Stimulated activated naive CD8-positive, alpha-beta T cell treated with anti-CD3 and anti-CD28 coated beads, Interleukin-15, amount 100 ng/mL, for 72 hours (primary cell): Measurements from ENCODE around the gene AKIRIN1.
A peak's percentile ranks its signal among the peaks of the same experiment; 100 is the strongest.
"Not testable (repeated sequence)": the region's sequence is repeated elsewhere in the genome, so short reads cannot be mapped to it uniquely, and the experiment has no call there.

Experiments used
- ATAC-seq: fragments of 150-1000 bp; cut with Tn5 transposase; 2 replicates; pipeline ENCODE4 v1.10.0; 2021; ENCODE audit warnings: mild to moderate bottlenecking, moderate library complexity
- DNase-seq, 2 donors: peaks; one replicate each; pipeline ENCODE4 v3.0.0; 2021 to 2022
- H3K27ac Mint-ChIP-seq, 2 donors: one replicate each; pipeline ENCODE4 v1.8.0; 2022; ENCODE audit warnings: mild to moderate bottlenecking in 2 of 2, mixed read lengths in 2 of 2, moderate library complexity in 2 of 2
- H3K27me3 Mint-ChIP-seq: one replicate; pipeline ENCODE4 v1.8.0; 2022; ENCODE audit warnings: mixed read lengths
- H3K4me1 Mint-ChIP-seq: one replicate; pipeline ENCODE4 v1.8.0; 2022; ENCODE audit warnings: mild to moderate bottlenecking, mixed read lengths
- H3K4me3 Mint-ChIP-seq, 2 donors: one replicate each; pipeline ENCODE4 v1.8.0; 2022; ENCODE audit warnings: mild to moderate bottlenecking in 2 of 2, mixed read lengths in 2 of 2, moderate library complexity in 1 of 2
- H3K9me3 Mint-ChIP-seq, 2 donors: one replicate each; pipeline ENCODE4 v1.8.0; 2022; ENCODE audit warnings: mixed read lengths in 2 of 2

The AKIRIN1 gene

DNA sequence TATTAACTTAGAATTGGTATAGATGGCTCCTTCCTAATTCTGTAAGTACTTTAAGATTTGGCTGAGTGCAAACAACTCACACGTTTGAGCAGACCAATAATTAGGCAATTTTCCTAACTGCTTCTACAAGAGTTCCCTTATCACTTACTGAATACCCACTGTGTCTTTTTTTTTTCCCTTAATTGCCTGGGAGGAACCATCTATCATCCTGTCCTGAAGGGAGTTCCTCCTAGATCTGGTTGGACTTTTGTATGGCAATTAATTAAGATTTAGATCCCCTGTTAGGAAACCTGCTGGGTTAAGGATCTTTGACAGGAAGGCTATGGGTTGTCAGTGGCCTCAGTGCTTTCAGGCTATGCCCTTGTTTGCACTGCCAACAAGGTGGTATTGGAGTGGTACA is 11.7 kb upstream of the AKIRIN1 start:
- not testable (repeated sequence) for H3K4me1 Mint-ChIP-seq, H3K27ac Mint-ChIP-seq

DNA sequence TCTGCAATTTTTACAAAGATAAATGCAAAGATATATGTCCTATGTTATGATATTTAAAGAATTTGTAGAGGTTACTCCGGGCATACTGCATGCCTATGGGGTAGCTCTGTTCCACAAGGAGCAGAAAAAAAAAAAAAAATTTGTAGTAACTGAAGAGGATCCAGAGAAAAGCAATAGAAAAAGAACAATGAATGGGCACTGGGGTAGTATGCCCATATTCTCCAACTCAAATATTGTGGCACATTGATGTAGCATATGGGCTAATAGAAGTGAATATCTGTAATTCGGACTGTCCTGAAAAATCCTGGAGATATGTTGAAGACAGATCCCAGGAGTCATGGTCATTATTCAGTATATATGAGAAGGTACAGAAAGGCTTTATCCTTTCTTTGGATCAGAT is 1.1 kb upstream of the AKIRIN1 start:
- Mint-ChIP-seq H3K9me3 (no peaks in the 10 kb centered on the region), H3K4me1 (peaks cover 51% of the 10 kb centered on the region), H3K27me3 (no peaks in the 10 kb centered on the region), H3K27ac (peak overlapping the region in 1 of 2 donors; percentile 48), H3K4me3 (peak overlapping the region; percentile 42 to 90)
- no peak for DNase-seq
- no peak for ATAC-seq

More for the DNA sequence above, 11.7 kb upstream of the AKIRIN1 start:
- H3K9me3 Mint-ChIP-seq, result peaks cover 7 to 15% of the 10 kb centered on the region in 2 donors
- ATAC-seq, DNase-seq, H3K4me3 Mint-ChIP-seq, H3K27me3 Mint-ChIP-seq: not testable (repeated sequence)

DNA sequence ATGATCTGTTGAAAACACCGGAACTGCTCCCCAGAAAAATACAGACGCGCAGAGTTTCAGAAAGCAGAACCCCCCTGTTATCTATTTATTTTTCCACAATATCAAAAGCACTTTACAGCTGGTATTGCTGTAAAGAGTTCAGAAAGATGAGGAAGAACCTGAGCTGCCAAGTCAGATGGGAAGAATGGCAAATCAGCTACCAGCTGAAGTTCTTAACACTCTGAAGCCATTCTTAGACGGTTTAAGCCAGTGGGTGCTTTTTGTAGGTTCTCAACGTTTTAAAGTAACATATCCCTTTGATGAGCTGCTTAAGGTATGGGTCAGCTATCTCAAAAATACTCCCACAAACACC is 714 bp upstream of the AKIRIN1 start:
- Mint-ChIP-seq H3K27ac (peak overlapping the region in 1 of 2 donors; percentile 48), H3K4me1 (peaks cover 55% of the 10 kb centered on the region), H3K9me3 (no peaks in the 10 kb centered on the region), H3K27me3 (no peaks in the 10 kb centered on the region), H3K4me3 (peak overlapping the region; percentile 80 to 90)
- ATAC-seq, result no peak
- DNase-seq, result no peak

DNA sequence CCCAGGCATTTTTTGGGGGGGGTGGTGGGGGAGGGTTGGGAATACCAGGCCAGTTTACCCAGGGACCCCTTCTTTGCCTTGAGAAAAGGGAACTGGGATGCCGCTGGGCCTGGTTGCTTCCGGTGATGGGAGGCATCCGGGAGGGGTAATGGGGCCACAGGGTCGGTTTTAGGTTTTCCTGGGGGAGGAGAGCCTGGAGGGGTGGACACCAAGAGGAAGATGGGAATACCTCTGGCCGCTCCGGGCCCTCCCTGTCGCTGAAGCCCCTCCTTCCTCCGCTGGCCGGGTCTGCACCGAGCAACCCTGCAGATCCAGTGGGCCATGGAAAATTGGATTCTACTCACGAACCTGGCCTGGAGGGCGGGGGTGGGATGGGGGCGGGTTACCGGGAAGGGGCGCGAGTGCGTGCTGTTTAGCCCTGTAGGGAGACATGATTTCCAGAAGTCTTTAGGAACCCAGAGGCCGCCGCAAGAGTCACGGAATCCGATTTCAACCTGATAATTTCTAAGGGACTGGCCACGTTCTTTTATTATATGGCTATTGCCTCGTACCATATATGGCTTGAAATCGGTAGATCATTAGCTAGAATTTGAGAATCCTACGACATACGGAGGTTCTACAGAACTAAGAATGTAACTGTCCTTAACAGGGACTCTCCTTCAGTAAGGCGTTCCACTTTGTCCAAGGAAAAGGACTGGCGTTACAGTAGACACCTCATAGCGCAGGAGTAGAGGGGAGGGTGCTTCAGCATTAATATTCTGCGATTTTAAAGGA is 749 bp downstream of the AKIRIN1 start:
- H3K4me1 Mint-ChIP-seq, result peaks cover 63% of the 10 kb centered on the region
- H3K4me3 Mint-ChIP-seq, result peak overlapping the region; percentile 80 to 85

DNA sequence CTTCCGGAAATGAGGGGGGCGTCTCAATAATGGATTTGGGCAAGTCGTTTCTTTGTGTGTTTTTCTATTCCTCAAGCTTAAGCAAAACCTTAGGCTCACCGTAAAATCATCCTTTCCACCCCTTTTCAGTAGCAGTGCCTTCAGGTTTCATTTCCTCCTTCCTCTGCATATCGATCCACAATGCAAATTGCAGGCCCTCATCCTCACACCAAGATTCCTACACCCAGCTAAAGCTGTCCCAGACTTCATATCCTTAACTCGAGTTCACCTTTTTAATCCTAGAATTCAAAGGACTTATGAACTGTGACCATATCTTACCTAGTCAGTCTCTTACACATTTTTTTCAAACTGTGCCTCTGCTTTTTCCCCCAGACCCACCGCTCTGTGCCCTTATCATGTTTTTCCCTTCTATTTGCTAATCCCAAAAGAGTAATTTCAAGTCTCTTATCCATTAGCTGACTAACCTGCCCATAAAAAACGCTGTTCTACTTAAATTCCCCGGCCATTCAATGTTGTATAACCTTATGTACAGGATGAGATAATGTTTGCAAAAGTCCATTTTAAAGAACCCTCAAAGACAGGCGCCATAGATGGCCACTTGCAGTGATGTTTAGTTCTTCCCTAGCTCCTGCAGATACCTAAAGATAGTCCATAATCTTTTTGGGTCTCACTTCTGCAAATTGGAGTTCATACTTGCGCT is 1.5 kb downstream of the AKIRIN1 start:
- H3K4me1 Mint-ChIP-seq, result peaks cover 69% of the 10 kb centered on the region
- no peaks in the 10 kb centered on the region for H3K9me3 Mint-ChIP-seq
- H3K4me3 Mint-ChIP-seq, result peak overlapping the region; percentile 80 to 85
- peak overlapping the region; percentile 83 to 88 for H3K27ac Mint-ChIP-seq
- DNase-seq (no peak), ATAC-seq (no peak)
- no peaks in the 10 kb centered on the region for H3K27me3 Mint-ChIP-seq

More for the DNA sequence above, 749 bp downstream of the AKIRIN1 start:
- DNase-seq (peak in 1 of 2 donors; percentile 16), ATAC-seq (no peak)
- H3K9me3 Mint-ChIP-seq, result no peaks in the 10 kb centered on the region
- H3K27me3 Mint-ChIP-seq, result no peaks in the 10 kb centered on the region
- peak overlapping the region; percentile 83 to 88 for H3K27ac Mint-ChIP-seq

DNA sequence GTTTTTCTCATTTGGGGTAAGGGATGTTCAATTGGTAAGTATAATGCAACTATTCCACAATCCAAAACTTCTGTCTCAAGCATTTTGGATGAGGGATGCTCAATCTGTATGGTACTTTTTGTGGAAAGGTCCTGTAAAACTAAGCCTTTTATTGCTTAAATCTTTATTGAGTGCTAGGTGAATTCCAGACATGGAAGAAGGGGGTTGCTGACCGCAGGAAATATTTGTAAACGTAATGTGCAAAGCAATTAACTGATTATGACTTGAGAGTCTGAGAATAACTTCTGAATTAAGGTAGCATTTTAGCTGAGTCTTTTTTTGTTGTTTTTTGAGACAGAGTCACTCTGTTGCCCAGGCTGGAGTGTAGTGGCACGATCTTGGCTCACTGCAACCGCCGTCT is 3.1 kb downstream of the AKIRIN1 start:
- Mint-ChIP-seq H3K27me3 (no peaks in the 10 kb centered on the region), H3K4me1 (peaks cover 74% of the 10 kb centered on the region), H3K9me3 (no peaks in the 10 kb centered on the region), H3K27ac (no peak overlapping the region), H3K4me3 (peak overlapping the region in 1 of 2 donors; percentile 6)
- DNase-seq (no peak), ATAC-seq (no peak)

DNA sequence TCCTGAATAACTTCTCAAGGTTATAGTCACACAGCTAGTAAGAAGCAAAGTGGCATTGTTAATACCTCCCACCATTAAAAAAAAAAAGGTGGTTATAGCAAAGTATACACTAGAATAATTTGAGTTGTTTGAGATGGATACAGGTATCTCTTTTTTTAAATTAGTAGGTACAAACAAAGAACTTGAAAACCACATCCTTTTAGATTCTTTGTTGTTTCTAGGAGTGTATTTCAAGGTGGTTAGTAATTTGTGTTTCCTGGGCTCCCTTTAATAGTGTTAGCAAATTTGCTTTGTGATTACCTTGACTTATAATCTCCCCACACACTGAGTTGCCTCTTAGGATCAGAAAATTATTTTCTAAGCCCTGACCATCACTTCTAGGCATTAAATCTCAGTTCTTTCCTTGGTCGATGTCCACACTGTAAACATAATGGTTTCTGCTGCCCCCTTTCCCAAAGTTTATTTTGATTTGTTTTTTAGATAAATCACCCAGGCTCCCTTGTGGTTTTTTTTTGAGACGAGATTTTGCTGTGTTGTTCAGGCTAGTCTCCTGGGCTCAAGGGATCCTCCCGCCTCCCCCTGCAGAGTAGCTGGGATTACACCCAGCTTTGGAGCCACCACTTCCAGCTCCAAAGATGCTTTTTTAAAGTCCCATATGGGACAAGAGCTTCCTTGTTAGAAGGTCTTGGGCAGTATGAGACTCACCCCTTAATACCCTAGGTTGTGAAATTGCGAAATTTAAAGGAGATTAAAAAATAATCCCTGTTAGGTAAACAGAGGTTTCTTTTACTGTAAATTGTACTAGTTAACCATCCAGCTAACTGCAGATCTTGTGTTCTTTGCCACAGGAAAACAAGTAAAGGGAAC is 6.2 kb downstream of the AKIRIN1 start:
- Mint-ChIP-seq H3K27ac (peak overlapping the region; percentile 28 to 95), H3K4me1 (peaks cover 71% of the 10 kb centered on the region), H3K4me3 (peak overlapping the region; percentile 50 to 59), H3K9me3 (no peaks in the 10 kb centered on the region), H3K27me3 (no peaks in the 10 kb centered on the region)
- no peak for DNase-seq
- ATAC-seq, result peak; percentile 52

DNA sequence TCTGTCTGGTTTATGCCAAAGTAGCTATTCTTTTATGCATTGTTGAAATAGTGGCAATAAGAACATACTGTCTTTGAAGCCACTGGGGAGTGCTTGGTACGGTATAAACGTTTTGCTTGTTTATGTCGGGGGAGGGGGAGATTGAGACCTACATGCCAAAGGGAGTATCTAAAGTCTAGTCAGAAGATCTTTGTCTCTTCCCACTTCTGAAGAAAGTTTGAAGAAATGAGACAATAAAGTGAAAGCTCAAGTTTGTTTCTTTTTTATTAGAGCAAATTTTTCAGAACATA is 6.8 kb downstream of the AKIRIN1 start:
- no peak for ATAC-seq
- Mint-ChIP-seq H3K27me3 (no peaks in the 10 kb centered on the region), H3K4me3 (peak overlapping the region in 1 of 2 donors; percentile 49), H3K27ac (peak overlapping the region; percentile 11 to 95), H3K4me1 (peaks cover 71% of the 10 kb centered on the region), H3K9me3 (no peaks in the 10 kb centered on the region)
- DNase-seq, result no peak

DNA sequence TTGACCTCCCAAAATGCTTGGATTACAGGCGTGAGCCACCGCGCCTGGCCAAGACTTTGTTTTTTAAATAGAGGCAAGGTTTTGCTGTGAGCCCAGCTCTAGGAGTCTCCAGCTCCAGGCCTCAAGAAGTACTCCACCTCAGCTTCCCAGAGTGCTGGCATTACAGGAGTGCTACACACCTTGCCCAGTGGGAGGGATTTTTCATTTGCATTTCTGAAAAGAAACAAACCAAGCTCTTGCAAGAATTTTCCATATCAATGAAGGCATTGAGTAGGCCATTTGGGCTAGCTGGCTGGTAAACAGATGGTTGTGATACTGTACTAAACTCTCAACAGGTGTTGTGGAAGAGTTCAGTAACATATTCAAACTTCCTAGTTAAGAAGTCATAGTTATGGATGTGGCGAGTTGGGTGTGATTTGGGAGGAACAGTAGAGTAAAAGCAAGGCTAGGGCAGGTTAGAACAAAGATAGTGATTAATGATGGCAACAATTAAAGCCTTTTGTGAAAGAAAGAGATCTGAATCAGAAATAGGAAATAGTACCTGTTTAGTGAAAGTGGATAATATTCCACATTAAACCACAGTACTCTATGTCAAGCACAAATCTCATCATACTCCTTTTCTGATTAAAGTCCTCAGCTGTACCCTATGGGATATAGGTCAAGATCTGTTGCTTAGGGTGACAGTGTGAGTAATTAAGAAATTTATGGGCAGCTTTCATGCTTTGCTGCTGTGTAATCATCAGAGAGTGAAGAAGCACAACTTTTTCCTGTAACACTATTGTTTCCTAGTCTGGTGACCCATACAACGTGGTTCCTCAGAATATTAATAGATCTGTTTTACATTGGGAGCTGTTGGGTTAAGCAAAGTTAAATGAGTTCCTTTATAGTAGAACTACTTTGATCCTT is 10.7 kb downstream of the AKIRIN1 start:
- Mint-ChIP-seq H3K27ac (peak overlapping the region in 1 of 2 donors; percentile 80), H3K4me1 (peaks cover 48% of the 10 kb centered on the region), H3K27me3 (no peaks in the 10 kb centered on the region), H3K4me3 (peak overlapping the region; percentile 31 to 38), H3K9me3 (no peaks in the 10 kb centered on the region)
- ATAC-seq (no peak), DNase-seq (no peak)

DNA sequence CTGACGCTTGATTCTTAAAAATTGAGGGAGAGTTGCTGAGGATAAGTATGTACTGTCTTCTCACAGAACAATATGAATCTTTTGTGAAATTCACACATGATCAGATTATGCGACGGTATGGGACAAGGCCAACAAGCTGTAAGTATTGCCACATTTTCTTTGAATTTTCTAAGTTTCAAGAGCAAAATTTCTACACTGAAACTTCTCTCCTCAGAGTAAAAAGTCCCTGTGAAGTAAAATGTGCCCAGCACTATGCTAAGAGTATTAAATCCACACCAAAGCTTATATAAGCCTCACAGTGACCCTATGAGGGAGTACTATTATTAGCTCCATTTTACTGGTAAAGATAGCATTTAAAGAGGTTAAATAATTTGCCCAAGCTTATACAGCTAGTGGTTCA is 12.2 kb downstream of the AKIRIN1 start:
- H3K27me3 Mint-ChIP-seq, result no peaks in the 10 kb centered on the region
- DNase-seq, result no peak
- no peak for ATAC-seq
- H3K4me1 Mint-ChIP-seq, result peaks cover 34% of the 10 kb centered on the region
- no peaks in the 10 kb centered on the region for H3K9me3 Mint-ChIP-seq
- peak overlapping the region in 1 of 2 donors; percentile 83 for H3K27ac Mint-ChIP-seq
- H3K4me3 Mint-ChIP-seq, result no peak overlapping the region

DNA sequence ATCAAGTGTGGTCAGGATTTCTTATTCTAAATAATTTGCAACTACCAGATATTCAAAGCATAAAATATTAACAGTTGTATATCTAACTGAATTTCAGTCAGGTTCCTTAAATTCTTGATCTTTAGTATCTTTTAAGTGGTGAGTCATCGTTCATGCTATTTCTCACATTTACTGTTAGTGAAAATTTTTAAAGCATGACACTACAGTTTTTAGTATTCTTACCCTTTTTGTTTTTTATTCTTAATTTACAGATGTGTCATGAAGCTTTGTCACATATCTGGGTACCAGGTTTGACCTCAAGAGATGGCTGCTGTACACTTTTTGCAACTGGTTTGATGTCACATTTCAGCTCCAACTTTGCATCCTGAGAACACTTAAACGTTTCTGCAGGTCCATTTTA is 12.7 kb downstream of the AKIRIN1 start:
- Mint-ChIP-seq H3K9me3 (no peaks in the 10 kb centered on the region), H3K27me3 (no peaks in the 10 kb centered on the region), H3K4me1 (peaks cover 34% of the 10 kb centered on the region), H3K27ac (peak overlapping the region in 1 of 2 donors; percentile 54), H3K4me3 (no peak overlapping the region)
- ATAC-seq (no peak), DNase-seq (no peak)

DNA sequence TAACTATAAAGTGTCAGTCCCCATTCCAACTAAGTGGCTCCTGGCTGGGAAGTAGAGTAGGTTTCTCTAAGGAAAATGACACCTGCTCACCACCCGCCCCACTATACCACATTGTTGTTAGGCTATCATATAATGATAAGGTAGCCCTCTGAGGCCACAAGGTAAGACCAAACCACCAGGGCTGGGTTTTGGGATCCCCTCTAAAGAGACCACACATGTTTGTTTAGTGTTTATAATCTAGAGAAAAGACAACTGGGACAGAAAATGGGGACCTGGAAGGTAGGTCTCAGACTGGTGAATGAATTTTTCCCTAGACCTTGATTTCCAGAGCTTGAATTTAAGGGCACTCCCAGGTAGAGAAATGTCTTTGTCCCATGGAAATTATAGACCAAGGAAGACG is 15.2 kb downstream of the AKIRIN1 start:
- DNase-seq (no peak), ATAC-seq (no peak)
- Mint-ChIP-seq H3K4me3 (no peak overlapping the region), H3K27me3 (no peaks in the 10 kb centered on the region), H3K27ac (peak overlapping the region in 1 of 2 donors; percentile 19), H3K4me1 (peaks cover 27% of the 10 kb centered on the region), H3K9me3 (no peaks in the 10 kb centered on the region)

DNA sequence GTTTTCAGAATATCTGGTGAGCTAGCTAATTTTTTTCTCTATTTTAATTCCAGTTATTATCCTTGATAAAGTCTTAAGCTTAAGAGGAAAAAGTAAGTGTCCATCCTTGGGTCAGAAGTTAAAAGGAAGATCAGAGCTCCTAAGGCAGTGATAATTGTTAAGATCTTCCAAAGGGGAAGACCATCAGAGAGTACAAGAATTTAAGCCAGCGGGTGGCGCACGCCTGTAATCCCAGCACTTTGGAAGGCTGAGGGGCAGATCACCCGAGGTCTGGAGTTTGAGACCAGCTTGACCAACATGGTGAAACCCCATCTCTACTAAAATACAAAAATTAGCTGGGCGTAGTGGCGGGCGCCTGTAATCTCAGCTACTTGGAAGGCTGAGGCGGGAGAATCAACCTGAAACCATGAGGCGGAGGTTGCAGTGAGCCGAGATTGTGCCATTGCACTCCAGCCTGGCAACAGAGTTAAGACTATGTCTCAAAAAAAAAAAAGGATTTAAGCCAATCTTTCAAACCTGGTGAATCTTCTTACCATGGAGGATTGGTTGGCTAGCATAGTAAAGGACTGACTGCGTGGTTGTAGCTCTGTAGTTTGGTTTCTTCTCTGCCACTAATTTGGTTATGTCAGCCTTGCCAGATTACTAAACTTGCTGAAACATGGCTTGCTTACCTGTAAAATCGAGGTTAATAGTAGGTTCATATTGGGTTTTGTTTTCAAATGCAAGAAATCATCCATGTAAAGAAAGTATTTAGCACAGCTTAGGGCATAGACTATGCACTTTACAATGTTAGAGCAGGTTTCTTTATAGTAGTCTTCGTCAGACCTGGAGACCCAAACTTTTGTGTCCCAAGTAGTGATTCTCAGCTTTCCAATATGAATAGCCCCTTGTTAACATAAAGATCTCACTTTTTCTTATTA is 15.9 kb downstream of the AKIRIN1 start:
- Mint-ChIP-seq H3K4me3 (no peak overlapping the region), H3K27me3 (no peaks in the 10 kb centered on the region), H3K4me1 (peaks cover 21% of the 10 kb centered on the region), H3K9me3 (peaks cover 0 to 1% of the 10 kb centered on the region in 2 donors), H3K27ac (no peak overlapping the region)
- ATAC-seq, result no peak
- no peak for DNase-seq

DNA sequence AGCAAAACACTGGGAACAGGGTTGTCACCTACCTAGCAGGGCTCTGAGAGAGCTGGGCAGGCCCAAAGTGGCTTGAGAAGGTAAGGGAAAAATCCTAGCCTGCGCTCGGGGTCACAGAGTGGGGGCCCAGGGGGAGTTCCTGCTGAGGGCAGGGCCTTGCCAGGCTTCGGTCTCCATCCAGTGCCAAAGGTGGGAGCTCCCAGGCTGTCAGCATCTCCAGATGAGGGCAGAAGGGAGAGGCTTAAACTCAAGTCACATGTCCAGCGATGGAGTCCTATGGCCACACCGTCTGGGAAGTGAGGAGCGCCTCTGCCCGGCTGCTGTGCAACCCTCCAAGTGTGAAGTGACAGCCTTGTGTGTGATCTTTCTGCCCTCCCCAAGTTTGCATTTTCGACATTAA is 23.9 kb downstream of the AKIRIN1 start:
- H3K27me3 Mint-ChIP-seq, DNase-seq, ATAC-seq, H3K4me3 Mint-ChIP-seq, H3K4me1 Mint-ChIP-seq, H3K9me3 Mint-ChIP-seq, H3K27ac Mint-ChIP-seq: not testable (repeated sequence)
